ENCODE results near the gene LYRM4. TPM values are rescaled to one million over a fixed set of nuclear protein-coding genes. Genes with fewer than 3 reads are reported as not detected.

Gene LYRM4
- total RNA-seq, 1 donor from 2014 or later: 39.0 TPM

DNA sequence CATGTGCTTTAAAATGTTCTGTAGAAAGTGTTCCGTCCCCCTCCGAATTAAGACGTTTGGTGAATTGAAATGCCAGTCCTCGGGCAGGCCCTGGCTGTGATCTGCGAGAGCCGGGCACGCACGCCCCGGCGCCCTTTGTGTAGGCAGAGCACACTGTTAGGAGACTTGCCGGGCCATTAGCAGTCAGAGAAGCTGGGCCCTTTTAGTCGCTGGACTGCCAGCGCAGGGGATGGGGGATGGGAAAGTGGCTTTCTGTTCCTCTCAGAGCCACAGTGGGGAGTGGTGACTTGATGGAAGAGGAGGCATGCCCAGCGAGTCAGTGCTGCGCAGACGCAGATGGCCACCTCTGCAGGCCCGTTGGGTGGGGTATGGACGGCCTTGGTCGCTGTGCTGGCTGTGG is 173.4 kb downstream of the LYRM4 start:
- peaks cover 20% of the 10 kb centered on the region for H3K27me3 Mint-ChIP-seq (ENCODE audit: unreplicated experiment)
- H3K36me3 Mint-ChIP-seq (ENCODE audit: low read depth, unreplicated experiment): no peaks in the 10 kb centered on the region
- H3K4me1 Mint-ChIP-seq (ENCODE audit: unreplicated experiment): peaks cover 30% of the 10 kb centered on the region
- no peak overlapping the region for H3K27ac Mint-ChIP-seq (ENCODE audit: unreplicated experiment)
- no peaks in the 10 kb centered on the region for H3K9me3 Mint-ChIP-seq (ENCODE audit: unreplicated experiment)
- no peak for DNase-seq (ENCODE audit: low spot score)
- no peak overlapping the region for H3K4me3 Mint-ChIP-seq (ENCODE audit: unreplicated experiment)
- TF ChIP-seq, protein P1, sequence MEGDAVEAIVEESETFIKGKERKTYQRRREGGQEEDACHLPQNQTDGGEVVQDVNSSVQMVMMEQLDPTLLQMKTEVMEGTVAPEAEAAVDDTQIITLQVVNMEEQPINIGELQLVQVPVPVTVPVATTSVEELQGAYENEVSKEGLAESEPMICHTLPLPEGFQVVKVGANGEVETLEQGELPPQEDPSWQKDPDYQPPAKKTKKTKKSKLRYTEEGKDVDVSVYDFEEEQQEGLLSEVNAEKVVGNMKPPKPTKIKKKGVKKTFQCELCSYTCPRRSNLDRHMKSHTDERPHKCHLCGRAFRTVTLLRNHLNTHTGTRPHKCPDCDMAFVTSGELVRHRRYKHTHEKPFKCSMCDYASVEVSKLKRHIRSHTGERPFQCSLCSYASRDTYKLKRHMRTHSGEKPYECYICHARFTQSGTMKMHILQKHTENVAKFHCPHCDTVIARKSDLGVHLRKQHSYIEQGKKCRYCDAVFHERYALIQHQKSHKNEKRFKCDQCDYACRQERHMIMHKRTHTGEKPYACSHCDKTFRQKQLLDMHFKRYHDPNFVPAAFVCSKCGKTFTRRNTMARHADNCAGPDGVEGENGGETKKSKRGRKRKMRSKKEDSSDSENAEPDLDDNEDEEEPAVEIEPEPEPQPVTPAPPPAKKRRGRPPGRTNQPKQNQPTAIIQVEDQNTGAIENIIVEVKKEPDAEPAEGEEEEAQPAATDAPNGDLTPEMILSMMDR (IDR thresholded peaks at IDR 0.05; ENCODE audit: unreplicated experiment): no peak

DNA sequence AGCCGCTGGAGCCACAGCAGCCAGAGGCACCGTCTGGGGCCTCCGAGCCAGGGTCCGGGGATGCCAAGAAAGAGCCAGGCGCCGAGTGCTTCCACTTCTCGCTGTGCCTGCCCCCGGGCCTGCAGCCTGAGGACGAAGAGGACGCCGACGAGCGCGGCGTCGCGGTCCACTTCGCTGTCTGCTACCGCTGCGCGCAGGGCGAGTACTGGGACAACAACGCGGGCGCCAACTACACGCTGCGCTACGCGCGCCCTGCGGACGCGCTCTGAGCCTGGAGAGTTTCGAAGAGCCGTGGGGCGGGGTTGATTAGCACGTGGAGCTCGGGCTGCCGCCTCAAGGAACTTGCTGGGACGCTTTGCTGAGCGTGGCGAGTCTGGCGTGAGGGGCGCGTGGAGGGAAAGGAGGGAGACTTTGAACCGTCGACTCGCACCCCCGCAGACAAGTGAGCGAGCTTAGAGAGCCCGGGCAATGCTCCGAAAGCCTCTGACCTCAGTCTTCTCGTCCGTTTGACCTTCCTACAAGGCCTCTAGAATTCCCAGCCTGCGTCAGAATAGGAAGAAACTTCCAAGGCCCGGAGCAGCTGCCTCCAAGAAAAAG is 174.4 kb downstream of the LYRM4 start:
- H3K27ac Mint-ChIP-seq (ENCODE audit: unreplicated experiment): no peak overlapping the region
- H3K4me3 Mint-ChIP-seq (ENCODE audit: unreplicated experiment): no peak overlapping the region
- H3K4me1 Mint-ChIP-seq (ENCODE audit: unreplicated experiment): peaks cover 22% of the 10 kb centered on the region
- DNase-seq (ENCODE audit: low spot score): peak; percentile 17
- no peaks in the 10 kb centered on the region for H3K36me3 Mint-ChIP-seq (ENCODE audit: low read depth, unreplicated experiment)
- no peaks in the 10 kb centered on the region for H3K9me3 Mint-ChIP-seq (ENCODE audit: unreplicated experiment)
- peaks cover 21% of the 10 kb centered on the region for H3K27me3 Mint-ChIP-seq (ENCODE audit: unreplicated experiment)
- TF ChIP-seq, protein P1 (IDR thresholded peaks at IDR 0.05; ENCODE audit: unreplicated experiment): no peak

DNA sequence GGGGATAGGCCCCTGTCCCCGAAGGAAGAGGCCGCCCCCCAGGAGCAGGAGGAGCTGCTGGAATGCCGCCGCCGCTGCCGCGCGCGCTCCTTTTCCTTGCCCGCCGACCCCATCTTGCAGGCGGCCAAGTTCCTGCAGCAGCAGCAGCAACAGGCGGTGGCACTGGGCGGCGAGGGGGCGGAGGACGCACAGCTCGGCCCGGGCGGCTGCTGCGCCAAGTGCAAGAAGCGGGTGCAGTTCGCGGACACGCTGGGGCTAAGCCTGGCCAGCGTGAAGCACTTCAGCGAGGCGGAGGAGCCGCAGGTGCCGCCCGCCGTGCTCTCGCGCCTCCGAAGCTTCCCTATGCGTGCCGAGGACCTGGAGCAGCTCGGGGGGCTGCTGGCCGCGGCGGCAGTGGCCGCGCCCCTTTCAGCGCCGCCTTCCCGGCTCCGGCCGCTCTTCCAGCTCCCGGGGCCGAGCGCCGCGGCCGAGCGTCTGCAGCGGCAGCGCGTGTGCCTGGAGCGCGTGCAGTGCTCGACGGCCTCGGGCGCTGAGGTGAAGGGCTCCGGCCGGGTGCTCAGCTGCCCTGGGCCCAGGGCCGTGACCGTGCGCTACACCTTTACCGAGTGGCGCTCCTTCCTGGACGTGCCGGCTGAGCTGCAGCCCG is 175.0 kb downstream of the LYRM4 start:
- peak; percentile 61 for DNase-seq (ENCODE audit: low spot score)
- TF ChIP-seq, protein P1 (IDR thresholded peaks at IDR 0.05; ENCODE audit: unreplicated experiment): no peak
- no peaks in the 10 kb centered on the region for H3K9me3 Mint-ChIP-seq (ENCODE audit: unreplicated experiment)
- H3K4me1 Mint-ChIP-seq (ENCODE audit: unreplicated experiment): peaks cover 20% of the 10 kb centered on the region
- peaks cover 25% of the 10 kb centered on the region for H3K27me3 Mint-ChIP-seq (ENCODE audit: unreplicated experiment)
- no peak overlapping the region for H3K27ac Mint-ChIP-seq (ENCODE audit: unreplicated experiment)
- no peaks in the 10 kb centered on the region for H3K36me3 Mint-ChIP-seq (ENCODE audit: low read depth, unreplicated experiment)
- H3K4me3 Mint-ChIP-seq (ENCODE audit: unreplicated experiment): no peak overlapping the region

DNA sequence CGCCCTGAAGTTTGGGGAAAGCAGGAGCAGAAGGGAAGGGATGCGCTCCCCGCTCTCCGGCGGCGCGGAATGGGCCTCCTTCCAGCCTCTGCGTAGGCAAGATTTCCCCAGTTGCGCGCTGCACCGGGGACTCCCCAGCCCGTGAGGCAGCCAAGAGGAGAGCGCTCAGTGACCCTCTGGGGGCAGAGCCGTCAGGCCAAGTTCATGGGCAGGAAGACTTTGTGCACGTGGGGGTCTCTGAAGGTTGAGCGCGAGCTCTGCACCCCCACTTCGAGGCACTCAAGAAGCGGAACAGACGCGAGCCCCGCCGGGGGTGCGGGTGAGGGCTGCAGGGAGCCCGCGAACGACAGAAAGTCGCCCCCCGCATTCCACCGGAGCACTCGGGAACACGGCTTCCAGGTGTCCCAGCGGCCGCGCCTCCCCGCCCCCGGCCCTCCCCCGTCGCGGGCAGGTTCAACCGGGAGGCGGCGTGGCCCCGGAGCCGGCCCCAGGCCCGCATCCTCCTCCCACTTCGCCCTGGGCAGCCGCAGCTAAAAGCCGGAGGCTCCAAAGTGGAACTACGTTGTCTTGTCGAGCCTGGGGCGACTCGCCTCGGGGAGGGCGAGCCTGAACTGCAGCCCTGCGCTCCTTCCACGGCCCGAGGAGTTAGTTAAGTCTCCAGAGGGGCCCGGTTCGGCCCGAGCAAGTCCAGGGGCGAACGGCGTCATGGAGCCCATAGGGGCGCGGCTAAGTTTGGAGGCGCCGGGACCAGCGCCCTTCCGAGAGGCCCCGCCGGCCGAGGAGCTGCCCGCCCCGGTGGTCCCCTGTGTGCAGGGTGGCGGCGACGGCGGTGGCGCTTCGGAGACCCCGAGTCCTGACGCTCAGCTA is 175.7 kb downstream of the LYRM4 start, which contains the start of gene PPP1R3G:
TSS of gene PPP1R3G (plus strand) at position 561 of the 867 bp plus-strand sequence. CDS start at position 706, 145 bp downstream.
- Mint-ChIP-seq H3K9me3 (ENCODE audit: unreplicated experiment) (no peaks in the 10 kb centered on the region), H3K4me1 (ENCODE audit: unreplicated experiment) (peaks cover 12% of the 10 kb centered on the region), H3K4me3 (ENCODE audit: unreplicated experiment) (peak within 1 kb of the TSS; percentile 76), H3K27ac (ENCODE audit: unreplicated experiment) (no peak within 1 kb of the TSS), H3K36me3 (ENCODE audit: low read depth, unreplicated experiment) (no peaks in the 10 kb centered on the region), H3K27me3 (ENCODE audit: unreplicated experiment) (peaks cover 28% of the 10 kb centered on the region)
- TF ChIP-seq, protein P1 (IDR thresholded peaks at IDR 0.05; ENCODE audit: unreplicated experiment): no peak
- DNase-seq (ENCODE audit: low spot score): peak; percentile 35
